Activated CD8-positive, alpha-beta memory T cell treated with anti-CD3 and anti-CD28 coated beads, Interleukin-2, amount 50 U/mL, for 1 hour (primary cell): Measurements from ENCODE around the gene P2RY12.

ENCODE experiments used
- DNase-seq: peaks from one replicate; pipeline ENCODE4 v3.0.0-alpha.2; 2020; ENCODE audit errors: extremely low read depth

P2RY12 gene

DNA sequence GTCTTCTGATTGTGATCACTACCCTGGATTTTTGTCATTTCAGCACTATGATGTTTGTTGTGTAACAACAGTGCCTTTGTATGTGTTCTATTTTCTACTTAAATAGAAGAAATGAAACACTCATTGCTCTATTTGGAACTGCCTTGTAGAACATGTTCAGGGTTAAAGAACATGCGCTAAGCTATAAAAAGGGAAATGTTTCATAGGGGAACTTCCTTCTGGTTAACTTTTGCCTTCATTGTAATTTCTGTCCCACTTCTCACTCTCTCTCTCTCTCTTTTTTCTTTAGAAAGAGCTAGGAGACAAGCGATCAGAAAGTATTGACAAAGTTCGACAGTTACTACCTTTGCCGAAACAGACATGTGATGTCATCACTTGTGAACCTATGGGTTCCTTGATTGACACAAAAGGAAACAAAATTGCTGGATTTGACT is at the start of gene P2RY12:
P2RY12 (minus strand) TSS at position 13 of the 434 bp plus-strand sequence. CDS start 45,908 bp downstream, outside the sequence.
- no peak for DNase-seq

DNA sequence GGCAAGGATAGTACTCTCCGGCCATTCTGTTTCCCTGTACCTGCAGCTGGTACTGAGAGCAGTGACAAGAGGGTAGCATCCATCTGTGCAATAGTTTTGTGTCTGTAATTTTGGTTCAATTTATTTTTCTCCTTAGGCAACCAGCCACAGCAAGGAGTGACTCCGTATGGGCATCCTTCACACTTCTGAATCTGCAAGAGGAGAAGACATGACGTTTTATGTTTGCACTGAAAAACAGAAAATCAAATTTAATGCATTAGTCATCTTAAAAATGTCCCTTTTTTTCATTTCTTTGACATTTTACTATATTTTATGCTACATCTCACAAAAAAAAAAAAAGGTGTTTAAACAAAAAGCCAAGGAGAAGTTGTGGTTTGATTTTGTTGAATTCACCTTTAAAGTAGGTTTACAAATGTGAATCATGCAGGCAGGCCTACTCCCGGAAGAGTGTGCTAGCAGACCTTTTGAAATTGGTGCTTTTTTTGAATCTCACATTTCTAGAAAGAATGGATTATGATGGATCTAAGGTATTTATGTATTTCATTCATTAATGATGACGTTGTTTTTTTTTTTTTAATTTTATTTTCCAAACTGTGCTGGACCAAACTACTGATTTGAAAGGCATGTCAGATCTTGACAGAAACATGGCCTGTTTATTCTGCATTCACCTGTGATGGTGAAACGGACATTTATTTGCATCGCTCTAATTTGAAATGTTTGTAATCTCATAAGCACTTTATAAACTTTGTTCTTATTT is 48.2 kb upstream of the P2RY12 start:
- no peak for DNase-seq

DNA sequence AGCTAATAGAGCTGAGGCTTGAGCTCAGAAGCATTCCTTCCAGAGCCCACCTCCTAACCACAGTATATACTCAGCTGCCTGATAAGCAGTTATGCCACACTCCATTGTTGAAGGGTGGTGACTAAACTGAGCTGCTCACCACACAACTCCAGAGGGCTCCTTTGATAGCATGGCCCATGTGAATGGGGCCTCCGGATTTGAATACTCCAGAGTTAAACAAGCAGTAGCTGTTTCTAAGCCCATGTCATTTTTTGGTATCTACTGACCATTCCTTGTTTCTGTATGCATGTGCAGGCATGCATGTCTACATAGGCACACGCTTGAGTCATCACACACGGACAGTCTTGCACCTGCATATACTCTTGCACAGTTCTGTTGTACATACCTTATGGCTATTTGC is 47.4 kb upstream of the P2RY12 start:
- no peak for DNase-seq

DNA sequence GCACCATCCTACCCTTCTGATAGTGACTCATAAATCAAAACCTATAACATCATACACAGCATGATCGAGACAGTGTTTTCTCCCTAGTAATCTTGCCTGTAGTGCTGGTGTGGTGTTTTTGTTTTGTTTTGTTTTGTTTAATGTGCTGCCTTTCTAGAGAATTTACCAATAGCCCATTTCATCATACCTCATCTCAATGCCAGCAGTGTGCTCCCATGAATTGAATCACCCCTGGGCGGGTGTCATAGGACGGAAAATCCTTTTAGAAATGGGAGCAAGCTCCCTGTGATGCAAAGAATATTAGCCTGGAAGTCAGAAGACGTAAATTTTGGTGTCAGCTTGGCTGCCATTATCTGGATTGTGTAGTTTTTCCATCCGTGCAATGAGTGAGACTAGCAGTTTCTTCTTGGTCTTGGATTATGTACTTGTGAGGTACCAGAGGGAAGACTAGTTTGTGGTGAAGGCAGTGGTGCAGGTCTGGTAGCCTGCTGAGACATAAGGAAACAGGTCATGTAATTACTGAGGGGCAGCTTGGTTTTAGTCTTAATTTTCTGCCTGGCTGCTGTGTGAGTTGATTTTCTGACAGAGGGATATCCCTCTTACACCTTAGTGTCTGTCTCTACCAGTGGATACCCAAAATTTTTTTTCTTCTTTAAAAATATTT is 46.4 kb upstream of the P2RY12 start:
- DNase-seq: no peak

DNA sequence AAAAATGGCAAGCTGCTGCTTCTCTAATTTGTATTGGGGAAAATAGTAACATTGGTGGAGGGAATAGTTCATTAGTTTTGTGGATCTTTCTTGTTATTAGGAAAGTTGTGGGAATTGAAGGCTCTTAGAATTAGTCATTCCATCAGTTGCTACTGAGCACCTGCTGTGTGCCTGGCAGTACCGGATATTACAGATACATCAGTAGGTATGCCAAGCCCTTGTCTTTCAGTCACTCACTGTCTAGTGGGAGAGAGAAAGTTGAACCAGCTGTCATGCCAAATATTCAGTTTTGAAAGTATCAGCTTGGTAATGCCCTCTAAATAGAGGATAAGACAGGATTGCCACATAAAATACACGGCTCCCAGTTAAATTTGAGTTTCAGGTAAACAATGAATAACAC is 43.8 kb upstream of the P2RY12 start:
- DNase-seq: no peak

DNA sequence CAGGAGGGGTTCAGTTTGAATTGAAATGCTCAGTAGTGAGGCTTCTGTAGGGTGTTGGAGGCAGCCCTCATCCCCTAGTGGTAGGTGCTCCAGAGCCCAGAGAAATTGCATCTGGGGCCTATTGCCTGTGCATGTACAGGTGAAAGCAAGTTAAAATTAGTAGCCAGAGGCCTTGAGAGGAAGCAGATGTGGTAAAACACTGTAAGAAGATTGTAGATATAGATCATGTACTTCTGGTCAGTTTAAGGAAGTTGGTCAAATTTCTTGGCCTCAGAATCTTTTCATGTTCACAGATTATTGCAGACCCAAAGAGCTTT is 41.7 kb upstream of the P2RY12 start:
- DNase-seq: no peak

GRCh38 chr3:151425627-151426340 is 41.2 kb upstream of the P2RY12 start:
- no peak for DNase-seq

GRCh38 chr3:151423091-151423490 is 38.5 kb upstream of the P2RY12 start:
- DNase-seq: no peak

- DNase-seq: no peak
Observed at GRCh38 chr3:151421938-151422337, 37.4 kb upstream of the P2RY12 start.

- DNase-seq: no peak
Observed at GRCh38 chr3:151419806-151420205, 35.3 kb upstream of the P2RY12 start.

DNA sequence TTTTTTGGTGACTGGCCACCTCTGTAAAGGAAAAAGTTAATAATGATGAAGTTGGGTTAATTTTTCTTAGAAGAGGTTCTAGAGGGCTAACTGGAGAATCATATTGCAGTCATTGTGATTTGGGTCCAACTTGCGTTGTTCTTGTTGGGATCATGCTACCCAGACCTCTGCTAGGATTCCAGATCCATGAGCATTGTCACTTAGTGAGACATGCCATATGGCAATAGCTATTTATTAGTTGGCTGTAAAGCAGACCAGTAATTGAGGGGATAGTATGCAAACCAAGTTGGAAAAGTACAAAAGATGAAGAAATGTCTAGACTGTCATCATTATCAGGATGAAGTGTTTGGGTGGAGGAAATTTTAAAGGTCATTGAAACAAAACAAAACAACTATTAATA is 30.7 kb upstream of the P2RY12 start:
- DNase-seq: no peak

DNA sequence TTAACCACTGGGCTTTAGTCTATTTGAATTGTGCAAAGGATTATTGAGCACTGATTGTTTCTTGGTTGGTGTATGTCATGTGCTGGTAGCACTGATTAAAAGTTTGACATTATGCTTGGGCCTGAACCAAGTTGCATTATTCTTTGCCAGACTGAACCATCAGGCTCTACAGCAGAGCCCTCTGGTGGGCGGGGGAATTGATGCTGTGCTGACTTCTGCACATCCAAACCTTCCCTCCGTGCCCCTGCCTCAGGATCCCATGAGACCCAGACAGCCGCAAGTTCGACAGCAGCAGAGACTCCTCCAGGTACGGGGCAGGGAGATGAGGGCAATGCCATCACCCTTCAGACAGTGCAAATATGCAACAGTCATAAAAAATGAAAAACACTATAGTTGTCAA is 28.4 kb upstream of the P2RY12 start:
- no peak for DNase-seq

- DNase-seq: no peak
Observed at GRCh38 chr3:151410891-151411559, 26.5 kb upstream of the P2RY12 start.

DNA sequence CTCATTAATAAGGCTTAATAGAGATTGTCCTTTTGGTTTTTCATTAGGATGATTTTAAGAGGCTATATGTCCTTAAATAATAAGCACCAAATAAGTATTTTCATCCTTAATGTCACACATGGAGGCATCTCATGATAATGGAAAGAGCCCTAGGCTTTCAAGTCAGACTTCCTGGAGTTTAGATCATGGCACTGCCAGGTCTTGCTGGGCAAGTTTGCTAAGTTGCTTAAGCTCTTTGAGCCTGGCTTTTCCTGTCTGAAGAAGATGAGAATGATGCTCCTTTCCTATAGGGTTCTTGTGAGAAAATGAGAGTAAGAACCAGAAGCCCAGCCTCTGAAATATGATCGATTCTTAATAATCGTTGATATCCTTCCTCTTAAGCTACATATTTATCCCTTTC is 23.4 kb upstream of the P2RY12 start:
- no peak for DNase-seq

GRCh38 chr3:151404316-151404715 is 19.8 kb upstream of the P2RY12 start:
- no peak for DNase-seq

DNA sequence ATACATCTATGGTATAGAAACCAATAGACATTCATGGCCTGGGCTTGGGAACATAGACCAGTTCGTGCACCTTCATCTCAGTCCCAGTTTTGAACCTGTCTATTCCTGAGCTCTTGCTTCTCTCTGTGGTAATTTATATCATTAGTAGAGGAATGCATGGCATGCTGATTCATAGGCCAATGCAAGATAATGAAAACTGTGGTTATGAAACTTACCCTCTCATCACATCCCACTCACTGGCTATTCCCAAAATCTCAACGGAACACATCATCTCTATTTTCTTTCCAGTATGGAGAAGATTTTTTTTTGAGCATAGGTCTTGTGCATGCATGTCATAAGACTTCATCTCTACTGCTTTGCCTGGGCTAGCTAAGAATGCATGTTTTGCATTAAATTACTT is 18.7 kb upstream of the P2RY12 start:
- DNase-seq: no peak

- no peak for DNase-seq
Observed at GRCh38 chr3:151402349-151402748, 17.8 kb upstream of the P2RY12 start.

- no peak for DNase-seq
Observed at GRCh38 chr3:151400341-151400740, 15.8 kb upstream of the P2RY12 start.

- no peak for DNase-seq
Observed at GRCh38 chr3:151398895-151399294, 14.3 kb upstream of the P2RY12 start.

- no peak for DNase-seq
Observed at GRCh38 chr3:151395806-151396205, 11.3 kb upstream of the P2RY12 start.

GRCh38 chr3:151394611-151395010 is 10.1 kb upstream of the P2RY12 start:
- no peak for DNase-seq

- no peak for DNase-seq
Observed at GRCh38 chr3:151393941-151394340, 9.4 kb upstream of the P2RY12 start.
